Hepatocyte (in vitro differentiated cells): ENCODE measurements around the gene ALPK1.

Source experiments
- CTCF ChIP-seq: fragments of 200-600 bp; sonication (generic); IDR thresholded peaks from 2 replicates; pipeline ENCODE4 v1.5.1; 2016; ENCODE audit warnings: antibody characterized with exemption, mild to moderate bottlenecking; ENCODE audit not compliant: poor library complexity
- EZH2 ChIP-seq: fragments of 200-600 bp; sonication (generic); IDR thresholded peaks from 2 replicates; pipeline ENCODE4 v1.6.1; 2016; ENCODE audit warnings: antibody characterized with exemption, mild to moderate bottlenecking, borderline replicate concordance
- EZH2phosphoT487 ChIP-seq: fragments of 200-600 bp; sonication (generic); IDR thresholded peaks from one replicate; pipeline ENCODE4 v1.6.1; 2018; ENCODE audit warnings: antibody characterized with exemption, mild to moderate bottlenecking, low read depth, moderate library complexity; ENCODE audit not compliant: unreplicated experiment, severe bottlenecking

GRCh38 chr4:112279882-112280315 lies 17.3 kb upstream of the ALPK1 start:
- TF ChIP-seq CTCF = no peak
- no peak for TF ChIP-seq EZH2phosphoT487
- no peak for TF ChIP-seq EZH2
